Hippocampal formation (tissue), 2 donors: ENCODE results near the gene UPP1.
A peak's percentile ranks its signal among the peaks of the same experiment; 100 is the strongest.
"Not testable (repeated sequence)": the region's sequence is repeated elsewhere in the genome, so short reads cannot be mapped to it uniquely, and the experiment has no call there.

Experiments
- DNase-seq, 2 donors: peaks; one replicate each; lab custom pipeline; 2025; lab: John Stamatoyannopoulos, UW

The UPP1 gene

DNA sequence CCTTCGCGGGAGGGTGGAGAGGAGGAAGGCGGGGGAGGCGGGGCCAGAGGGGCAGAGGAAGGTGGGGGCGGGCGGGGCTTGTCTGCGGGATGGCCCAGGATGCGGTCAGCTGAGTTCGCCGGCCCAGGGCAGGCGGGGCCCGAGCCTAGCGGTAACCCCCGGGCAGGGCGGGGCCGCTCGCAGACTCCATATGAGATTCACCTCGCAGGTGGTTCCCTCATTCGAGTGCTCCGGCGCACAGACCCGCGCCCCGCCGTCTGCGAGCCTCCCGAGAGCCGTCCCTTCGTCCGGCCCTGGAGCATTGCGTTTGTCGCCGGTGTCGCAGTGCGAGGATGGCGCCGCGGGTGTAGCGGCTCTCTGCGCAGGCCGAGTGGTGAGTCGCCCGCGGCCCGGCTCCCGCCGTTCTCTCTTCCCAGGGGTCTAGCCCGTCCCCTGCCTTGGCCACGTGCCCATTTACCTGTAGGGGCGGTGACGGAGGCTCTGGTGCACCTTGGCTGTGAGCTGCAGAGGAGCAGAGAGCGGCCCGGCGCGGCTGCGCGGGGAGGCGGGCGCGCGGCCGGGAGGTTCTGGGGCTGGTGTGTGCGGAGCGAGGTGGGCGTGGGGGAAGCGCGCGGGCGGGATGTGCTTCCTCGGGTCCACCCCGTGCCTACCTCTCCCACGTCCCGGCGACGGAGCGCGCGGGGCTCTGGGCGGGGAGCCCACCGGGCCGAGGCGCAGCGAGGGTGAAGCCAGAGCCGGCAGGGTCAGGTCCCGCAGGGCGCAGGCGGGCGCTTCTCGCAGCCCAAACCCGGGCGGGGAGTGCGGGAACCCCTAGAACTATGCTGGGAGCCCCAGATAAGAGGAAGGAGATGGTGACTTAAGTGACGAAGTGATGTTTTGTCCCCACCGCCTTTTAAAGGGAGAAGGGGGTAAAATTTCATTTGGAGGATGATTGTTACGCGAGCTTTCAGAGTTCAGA lies at the start of gene UPP1:
TSS of gene UPP1 (plus strand) at position 220 of the 958 bp plus-strand sequence. CDS start 5,519 bp downstream, outside the sequence.
- DNase-seq = peak; percentile 31 to 77

DNA sequence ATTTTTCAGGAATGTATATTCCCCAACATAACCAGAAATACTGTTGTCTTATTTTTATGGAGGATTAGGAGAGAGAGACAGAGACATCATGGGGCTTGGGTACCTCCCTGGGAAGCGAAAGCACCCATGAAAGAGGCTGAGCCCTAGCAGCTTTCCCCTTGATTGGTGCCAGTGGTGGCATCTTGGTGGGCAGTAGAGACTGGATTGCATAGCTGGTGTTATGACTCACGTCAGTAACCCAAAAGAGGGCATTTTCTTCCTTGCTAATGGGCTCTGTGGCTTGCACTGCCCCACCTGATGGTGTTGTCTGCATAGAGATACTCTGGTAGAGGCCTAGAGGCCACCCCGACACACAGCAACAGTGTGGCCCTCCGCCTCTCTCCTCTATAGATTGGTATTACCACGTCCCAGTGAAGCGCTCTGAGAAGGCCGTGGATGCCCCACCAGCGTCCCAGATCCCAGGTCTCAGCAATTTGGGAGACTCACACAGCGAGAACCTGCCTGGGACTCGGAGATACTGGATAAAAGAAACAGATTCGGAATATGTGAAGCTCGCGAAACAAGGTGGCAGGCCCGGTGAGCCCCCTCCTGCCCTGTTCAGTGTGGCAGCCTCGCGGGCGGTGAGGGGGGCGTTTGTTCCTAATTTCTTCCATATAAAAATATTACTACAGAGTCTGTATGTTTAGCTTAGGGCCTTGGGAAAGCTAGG lies 48.0 kb upstream of the UPP1 start:
- DNase-seq = no peak

DNA sequence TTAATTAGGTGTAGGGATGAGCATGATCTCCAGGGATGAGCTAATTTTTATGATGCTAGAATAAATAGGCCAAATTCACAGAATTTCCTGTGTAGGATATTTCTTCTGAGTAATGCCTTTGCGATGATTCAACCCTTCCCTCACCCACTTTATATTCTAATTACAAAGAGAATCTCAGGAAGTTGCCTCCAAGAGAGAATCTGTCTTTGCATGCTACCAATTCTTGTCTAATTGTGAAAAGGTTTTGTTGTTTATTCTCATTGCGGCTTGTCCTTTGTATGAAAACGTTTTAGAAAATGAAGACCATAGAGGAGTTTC lies 47.5 kb upstream of the UPP1 start:
- no peak for DNase-seq

- no peak for DNase-seq
Observed at GRCh38 chr7:48042216-48042615, 46.8 kb upstream of the UPP1 start.

DNA sequence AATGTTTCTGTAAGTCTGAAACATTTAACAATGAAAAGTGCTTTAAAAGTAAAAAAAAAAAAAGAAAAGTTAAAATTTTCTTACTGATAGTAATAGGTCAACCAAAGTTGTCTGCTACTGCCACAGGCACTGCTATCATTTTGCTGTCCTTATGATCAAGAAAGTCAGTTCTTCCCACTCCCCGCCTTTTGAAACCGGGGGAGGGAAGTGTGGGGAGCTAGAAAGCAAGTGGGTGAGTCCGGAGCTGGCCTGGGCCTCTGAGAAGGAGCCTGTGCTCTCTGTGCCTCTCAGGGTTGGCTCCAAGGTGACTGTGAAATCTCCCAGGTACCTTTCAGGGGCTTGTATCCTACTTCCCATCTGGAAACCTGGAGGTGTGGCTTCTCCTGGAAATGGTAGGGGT lies 46.4 kb upstream of the UPP1 start:
- no peak for DNase-seq

- DNase-seq = no peak
Observed at GRCh38 chr7:48045195-48045765, 43.8 kb upstream of the UPP1 start.

DNA sequence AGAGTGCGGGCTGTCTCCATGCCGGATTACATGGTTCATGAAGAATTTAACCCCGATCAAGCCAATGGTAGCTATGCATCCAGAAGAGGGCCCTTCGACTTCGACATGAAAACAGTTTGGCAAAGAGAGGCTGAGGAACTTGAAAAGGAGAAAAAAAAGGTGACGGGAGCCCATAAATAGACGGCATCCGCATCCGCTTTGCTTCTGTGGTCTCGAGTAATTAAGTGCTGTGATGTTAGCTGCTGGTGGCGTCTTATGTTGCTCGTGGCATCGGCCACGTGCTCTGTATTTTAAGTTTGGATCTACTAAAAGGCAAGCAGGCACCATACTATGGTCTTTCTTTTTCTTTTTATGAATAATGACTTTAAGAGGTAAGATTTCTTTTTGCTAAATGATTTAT lies 42.6 kb upstream of the UPP1 start:
- DNase-seq = no peak

GRCh38 chr7:48048113-48048512 lies 41.0 kb upstream of the UPP1 start:
- DNase-seq = no peak

DNA sequence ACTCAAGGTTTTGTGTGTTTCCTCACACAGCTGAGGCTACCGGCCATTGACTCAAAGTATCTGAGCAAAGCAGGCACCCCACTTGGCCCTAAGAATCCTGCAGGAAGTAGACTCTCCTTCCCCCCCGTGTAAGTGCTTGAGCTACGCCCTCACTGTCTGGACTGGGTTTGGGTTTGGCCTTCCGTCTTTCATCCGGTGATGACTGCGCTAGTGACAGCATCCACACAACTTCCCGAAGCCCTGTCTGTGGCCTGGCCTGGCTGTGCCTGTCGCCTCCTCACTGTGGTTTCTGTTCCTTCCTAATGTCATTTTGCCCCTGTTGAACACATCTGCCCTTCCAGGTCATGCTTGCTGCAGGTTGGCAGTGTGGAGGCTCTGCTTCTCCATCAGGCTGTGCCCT lies 39.2 kb upstream of the UPP1 start:
- DNase-seq = no peak

DNA sequence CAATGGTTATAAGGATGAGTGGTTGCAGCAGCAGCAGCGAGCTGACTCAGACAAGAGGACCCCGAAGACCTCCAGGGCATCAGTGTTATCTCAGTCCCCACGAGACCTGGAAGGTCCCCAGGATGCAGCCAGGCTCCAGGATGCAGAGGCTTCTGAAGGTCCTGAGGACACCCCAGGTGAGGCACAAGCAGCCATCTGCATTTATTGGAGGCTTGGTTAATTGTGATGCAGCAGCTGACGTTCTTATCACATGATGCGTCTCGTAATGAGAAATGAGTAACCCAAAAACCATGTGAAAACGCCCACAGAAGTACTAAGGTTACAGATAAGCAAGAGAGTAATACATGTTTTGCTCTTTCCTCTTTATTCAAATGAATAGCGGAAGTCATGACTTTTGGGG lies 36.3 kb upstream of the UPP1 start:
- no peak for DNase-seq

DNA sequence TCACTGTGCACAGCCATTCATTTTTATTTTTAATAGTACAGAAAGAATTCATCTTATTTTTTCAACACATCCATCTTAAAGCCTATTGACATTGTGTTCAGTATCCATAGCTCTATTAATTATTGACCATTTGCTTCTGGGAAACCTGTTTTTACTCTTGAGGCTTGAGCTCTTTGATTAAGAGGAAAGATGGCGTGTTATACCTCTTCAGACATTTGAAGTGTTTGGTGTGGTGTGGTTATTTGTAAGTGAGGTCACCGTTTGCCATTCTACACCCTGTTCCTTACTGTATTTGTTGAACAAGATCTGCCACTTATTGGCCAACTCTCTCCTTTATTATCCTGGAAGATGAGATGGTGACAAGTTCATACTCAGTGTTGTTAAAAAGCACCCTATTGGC lies 35.3 kb upstream of the UPP1 start:
- DNase-seq = no peak

- DNase-seq = no peak
Observed at GRCh38 chr7:48058990-48059389, 30.1 kb upstream of the UPP1 start.

GRCh38 chr7:48059706-48060105 lies 29.4 kb upstream of the UPP1 start:
- no peak for DNase-seq

DNA sequence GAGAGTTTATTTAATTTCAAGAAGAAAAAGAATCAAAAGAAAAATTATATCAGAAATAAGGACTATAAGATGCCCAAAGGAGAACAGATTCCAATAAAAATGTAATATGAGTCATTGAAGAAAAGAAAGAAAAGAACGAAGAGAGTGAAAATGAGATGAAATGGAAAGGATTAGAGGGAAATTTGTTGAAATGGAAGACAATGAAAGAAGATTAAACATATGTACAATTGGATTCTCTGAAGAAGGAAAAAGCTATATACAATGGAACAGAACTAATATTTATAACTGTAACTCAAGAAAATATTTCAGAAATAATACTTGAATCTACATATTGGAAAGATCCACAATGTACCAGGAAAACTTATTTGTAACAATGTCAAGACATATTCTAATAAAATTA lies 25.1 kb upstream of the UPP1 start:
- no peak for DNase-seq

- no peak for DNase-seq
Observed at GRCh38 chr7:48067475-48067874, 21.6 kb upstream of the UPP1 start.

DNA sequence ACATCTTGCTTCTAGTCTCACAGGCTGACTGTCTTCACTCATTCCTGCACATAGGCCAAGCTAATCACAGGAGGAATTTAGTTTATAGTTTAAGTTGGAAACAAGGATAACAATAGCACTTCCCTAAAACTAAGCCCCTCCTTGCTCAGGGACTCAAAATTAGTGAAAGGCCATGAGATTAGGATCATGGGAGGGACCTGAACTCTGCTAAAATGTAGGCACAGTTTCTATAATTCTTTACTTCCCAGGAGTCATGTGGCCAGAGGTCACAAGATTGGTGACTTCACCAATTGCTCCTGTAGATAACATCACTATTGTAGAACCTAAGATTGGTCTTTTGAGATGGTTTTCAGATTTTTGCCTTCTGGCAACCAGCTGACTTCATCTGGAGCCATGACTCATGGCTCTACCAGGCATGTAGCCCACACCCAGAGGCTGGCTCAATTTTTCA lies 14.8 kb upstream of the UPP1 start:
- no peak for DNase-seq

GRCh38 chr7:48077423-48077822 lies 11.6 kb upstream of the UPP1 start:
- DNase-seq = no peak

DNA sequence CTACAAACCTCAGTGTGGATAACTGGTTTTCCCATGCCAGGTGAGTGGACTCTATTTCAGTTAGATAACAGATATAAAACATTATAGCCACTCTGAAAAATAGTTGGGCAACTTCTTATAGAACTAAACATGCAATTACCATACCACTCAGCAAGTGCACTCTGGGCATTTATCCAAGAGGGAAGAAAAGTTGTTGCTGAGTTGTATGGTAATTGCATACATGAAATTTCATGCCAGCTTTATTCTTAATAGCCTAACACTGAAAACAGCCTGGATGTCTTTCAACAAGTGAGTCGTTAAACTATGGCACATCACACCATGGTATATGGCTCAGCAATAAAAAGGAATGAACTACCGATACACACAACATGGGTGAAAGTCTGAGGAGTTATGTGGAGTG lies 10.6 kb upstream of the UPP1 start:
- no peak for DNase-seq

DNA sequence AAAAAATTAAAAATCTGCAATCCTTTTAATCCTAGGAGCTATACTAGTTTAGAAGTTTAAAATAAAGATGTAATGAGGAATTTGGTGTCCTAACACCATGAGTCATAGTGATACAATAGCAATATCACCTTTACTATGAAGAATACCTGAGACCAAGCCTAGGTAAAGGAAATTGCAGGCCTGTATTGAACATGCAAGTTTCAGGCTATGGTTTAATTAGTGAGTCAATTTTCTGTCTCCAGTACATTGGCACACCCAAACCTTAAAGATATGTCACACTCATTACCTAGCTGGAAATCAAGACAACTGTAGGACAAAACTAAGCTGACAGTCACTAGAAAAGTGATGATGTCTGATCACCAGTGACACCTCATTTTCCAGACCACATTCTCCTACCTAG lies 6.7 kb upstream of the UPP1 start:
- not testable (repeated sequence) for DNase-seq

- no peak for DNase-seq
Observed at GRCh38 chr7:48083114-48083830, 5.8 kb upstream of the UPP1 start.

GRCh38 chr7:48084727-48085432 lies 4.2 kb upstream of the UPP1 start:
- no peak for DNase-seq

DNA sequence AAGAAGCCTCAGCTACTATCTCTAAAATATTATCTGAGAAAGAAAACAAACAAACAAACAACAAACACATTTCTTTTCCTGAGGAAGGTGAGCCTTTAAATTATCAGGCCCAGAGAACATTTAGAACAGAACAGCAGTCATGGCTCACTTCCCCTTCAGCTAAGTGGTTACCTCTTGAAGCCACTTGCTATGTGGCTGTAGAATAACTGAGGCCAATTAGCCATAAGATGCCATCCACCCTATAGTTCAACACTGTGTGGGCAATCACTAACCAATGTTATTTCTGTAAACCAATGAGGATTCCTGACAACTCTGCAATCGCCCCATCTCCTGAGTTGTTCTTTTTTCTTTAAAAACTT lies 3.7 kb upstream of the UPP1 start:
- no peak for DNase-seq
